Sciatic nerve (tissue), 2 donors: ENCODE results near the gene NAP1L4. TPM values are rescaled to one million over a fixed set of nuclear protein-coding genes. Genes with fewer than 3 reads are reported as not detected.

Experiments
- ATAC-seq: fragments of 200-7000 bp; cut with Tn5 transposase; one replicate; pipeline ENCODE4 v1.9.1; 2020; ENCODE audit warnings: mild to moderate bottlenecking, moderate library complexity
- DNase-seq: peaks from one replicate; pipeline ENCODE4 v3.0.0-alpha.2; 2020; ENCODE audit warnings: low spot score
- intact Hi-C: fragments of 100-400 bp; cut with DNase I; formaldehyde crosslinking; loops from one replicate; pipeline ENCODE4 v1.14.2; 2022
- total RNA-seq: library from RNA; stranded (reverse); fragmentation: NEBNext Ultra II Directional; extraction: Animal tissue kit (Norgen Biotek cat#: 25700); gene quantifications from one replicate; pipeline ENCODE4 v1.2.1, GENCODE V29; 2021
- donor health status: DM: no; HTN: no; CAD: no.
- donor health status: DM: no; HTN: no; CAD: no.

NAP1L4 gene
- total RNA-seq, 1 donor from 2014 or later: 173 TPM

- intact Hi-C loops: no loop called here
- no peak for DNase-seq
These were observed 62.0 kb downstream of the NAP1L4 start for GRCh38 chr11:2929950-2930703.

DNA sequence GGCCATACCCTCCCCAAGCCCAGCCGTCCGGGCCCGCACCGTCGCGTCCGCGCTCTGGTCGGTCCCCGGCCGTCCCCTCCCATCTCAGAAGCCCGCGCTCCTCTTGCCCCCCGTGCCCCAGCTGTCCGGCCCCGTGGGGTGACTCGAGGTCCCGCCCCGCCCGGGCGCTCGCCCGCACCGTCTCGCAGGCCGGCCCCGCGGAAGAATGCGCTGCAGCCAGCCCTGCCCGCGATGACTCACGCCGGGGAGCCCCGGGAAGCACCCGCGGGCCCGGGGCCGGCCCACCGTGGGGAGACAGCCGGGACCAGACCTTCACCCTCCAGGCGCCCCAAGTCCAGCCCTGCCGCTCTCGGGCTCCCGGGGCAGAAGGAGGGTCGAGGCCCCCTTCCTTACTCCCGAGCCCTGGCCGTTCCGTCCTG, 62.6 kb downstream of the NAP1L4 start:
- peak; percentile 35 for ATAC-seq
- DNase-seq: no peak
- intact Hi-C loops: no loop called here

More at GRCh38 chr11:2929950-2930703, 62.0 kb downstream of the NAP1L4 start:
- peak; percentile 20 for ATAC-seq

DNA sequence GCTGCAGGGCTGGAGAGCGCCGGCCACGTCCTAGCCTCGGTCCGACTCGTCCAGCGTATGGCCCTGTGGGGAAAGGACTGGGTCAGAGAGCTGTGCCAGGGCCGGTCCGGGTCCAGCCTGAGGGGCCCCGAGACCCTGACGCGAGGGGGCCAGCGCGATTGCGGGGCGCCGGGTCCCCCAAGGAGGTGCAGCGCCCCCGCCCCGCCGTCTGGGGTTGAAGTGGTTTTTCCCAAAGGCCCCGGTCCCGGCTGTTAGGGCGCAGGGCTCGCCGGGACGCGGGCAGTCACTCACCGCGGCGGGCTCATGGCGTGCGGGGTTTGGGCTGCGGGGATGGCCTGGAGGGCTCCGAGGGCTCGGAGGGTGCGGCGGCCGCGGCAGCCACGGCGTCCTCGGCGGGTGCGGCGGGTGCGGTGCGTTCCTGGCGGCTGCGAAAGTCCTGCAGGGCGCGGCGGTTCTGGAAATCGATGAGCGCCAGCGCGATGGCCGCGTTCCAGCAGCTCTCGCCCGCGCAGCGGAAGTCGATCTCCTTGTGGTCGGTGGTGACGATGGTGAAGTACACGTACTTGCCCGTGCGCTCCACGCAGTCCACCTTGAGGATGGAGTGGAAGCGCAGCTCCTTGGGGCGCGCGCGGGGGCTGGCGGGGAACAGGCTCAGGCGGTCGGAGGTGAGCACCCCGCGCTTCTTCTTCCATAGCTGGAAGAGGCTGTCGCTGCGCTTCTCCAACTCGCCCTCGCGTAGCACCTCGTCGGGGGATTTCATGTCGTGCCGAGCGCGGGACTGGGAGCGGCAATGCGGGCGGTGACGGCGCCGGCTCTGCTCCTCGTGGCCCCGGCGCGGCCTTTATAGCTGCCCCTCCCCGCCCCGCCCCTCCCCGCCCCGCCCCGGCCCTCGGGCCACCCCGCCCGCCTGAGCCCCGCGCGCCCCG, 63.3 kb downstream of the NAP1L4 start, which contains the start of gene PHLDA2:
TSS of gene PHLDA2 (minus strand) at position 816 of the 926 bp plus-strand sequence. CDS start at position 760, 56 bp downstream.
- no peak for DNase-seq
- intact Hi-C loops: no loop called here
- ATAC-seq: peak; percentile 23

DNA sequence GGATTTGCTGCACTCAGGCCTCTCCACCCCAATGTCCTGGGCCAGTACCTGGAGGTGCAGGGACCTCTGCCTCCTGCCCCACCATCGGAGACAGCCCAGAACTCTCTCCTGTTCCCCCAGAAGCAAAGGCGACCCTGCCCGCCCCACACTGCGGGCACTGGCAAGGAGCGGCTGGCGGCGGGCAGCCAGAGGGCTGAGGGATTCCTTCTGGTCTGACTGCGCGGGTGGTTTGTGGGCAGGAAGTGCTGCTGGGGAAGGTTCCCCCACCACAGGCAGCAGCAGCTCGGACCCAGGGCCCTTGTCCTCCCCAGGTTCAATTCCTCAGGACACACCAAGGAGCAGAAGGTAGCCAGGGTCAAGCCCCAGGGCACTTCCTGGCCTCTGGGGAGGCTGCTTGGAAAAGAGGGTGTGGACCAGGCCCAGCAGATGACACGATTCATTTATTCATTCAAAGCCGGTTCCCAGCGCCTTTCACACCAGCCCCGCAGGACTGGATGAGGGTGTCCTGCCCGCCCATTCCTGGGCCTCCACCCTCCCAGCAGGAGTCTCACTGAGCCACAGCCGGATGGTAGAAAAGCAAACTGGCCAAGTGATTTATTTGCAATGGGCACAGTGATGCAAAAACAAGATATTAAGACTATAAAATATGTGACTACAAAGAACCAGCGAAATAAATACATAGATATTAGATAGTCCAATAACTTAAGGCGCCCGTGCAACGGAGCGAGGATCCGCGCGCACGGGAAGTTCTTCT, 64.1 kb downstream of the NAP1L4 start:
- DNase-seq (no peak), ATAC-seq (no peak)
- intact Hi-C loops: no loop called here

- DNase-seq (no peak), ATAC-seq (no peak)
- intact Hi-C loops: no loop called here
These were observed 64.9 kb downstream of the NAP1L4 start for GRCh38 chr11:2927121-2927800.

DNA sequence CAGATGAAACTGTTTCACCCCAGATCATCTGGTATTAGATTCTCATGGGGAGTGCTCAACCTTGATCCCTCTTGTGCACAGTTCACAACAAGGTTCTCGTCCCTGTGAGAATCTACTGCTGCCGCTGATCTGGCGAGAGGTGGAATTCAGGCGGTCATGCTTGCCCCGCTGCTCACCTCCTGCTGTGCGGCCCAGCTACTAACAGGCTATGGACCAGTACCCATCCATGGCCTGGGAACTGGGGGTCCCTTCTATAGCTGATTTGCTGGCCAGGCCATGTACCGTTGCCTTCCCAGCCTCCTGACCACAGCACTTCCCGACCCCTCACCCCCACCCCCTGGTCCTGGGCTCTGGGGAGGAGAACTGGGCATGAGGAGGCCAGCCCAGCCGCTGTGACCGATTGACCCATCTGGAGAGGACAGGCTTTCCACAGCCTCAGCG, 65.5 kb downstream of the NAP1L4 start:
- no peak for ATAC-seq
- intact Hi-C loops: no loop called here
- DNase-seq: no peak

GRCh38 chr11:2924821-2925675, 67.1 kb downstream of the NAP1L4 start:
- DNase-seq: no peak
- intact Hi-C loops: no loop called here
- no peak for ATAC-seq

- ATAC-seq (peak; percentile 10), DNase-seq (no peak)
- intact Hi-C loops: no loop called here
These were observed 67.7 kb downstream of the NAP1L4 start for GRCh38 chr11:2924381-2924780.

DNA sequence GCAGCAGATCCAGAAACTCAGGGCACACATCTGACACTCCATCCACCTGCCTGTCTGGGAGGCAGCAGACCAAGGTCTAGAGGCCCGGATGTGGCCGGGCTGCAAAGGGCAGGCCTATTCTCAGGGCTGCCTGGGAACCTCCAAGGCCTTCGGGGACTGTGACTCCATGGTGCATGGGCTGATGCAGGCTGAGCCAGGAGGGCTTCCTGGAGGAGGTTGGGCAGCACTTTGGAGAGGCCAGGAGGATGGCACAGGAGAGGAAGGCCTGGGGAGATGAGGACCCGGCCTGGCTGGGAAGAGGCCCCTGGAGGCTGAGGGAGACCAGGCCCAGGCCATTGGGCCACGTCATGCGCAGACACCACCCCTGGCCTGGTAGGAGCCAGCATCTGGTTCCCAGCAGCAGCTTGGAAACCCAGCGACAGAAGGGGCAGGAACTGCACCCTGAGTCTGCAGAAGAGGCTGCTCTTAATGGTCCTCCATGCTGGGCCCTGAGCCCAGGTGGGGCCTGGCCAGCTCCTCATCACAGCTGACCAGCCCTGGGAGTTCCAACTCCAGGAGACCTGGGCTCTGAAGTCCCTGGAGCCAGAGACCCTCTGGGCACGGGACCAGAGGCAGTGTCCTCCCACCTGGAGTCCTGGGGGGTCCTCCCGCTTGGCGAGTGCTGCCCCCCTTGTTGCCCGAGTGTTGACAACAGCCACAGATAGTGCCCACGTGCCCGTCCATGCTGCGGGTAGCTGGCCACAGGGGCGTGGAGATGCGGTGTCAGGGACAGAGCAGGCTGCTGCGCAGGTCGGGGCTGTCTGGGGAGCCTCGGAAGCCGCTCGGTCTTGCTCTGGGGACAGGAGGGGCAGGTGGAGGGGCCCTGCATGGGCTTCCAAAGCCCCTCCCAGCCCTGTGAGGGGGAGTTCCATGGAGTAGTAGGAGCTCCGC, 68.4 kb downstream of the NAP1L4 start:
- no peak for DNase-seq
- peak; percentile 2 for ATAC-seq
- intact Hi-C loops: no loop called here

- DNase-seq: no peak
- intact Hi-C loops: no loop called here
- ATAC-seq: no peak
These were observed 69.5 kb downstream of the NAP1L4 start for GRCh38 chr11:2922655-2923054.

GRCh38 chr11:2921742-2922493, 70.2 kb downstream of the NAP1L4 start:
- DNase-seq: no peak
- no peak for ATAC-seq
- intact Hi-C loops: no loop called here

- no peak for DNase-seq
- intact Hi-C loops: no loop called here
- no peak for ATAC-seq
These were observed 70.9 kb downstream of the NAP1L4 start for GRCh38 chr11:2921261-2921660.

DNA sequence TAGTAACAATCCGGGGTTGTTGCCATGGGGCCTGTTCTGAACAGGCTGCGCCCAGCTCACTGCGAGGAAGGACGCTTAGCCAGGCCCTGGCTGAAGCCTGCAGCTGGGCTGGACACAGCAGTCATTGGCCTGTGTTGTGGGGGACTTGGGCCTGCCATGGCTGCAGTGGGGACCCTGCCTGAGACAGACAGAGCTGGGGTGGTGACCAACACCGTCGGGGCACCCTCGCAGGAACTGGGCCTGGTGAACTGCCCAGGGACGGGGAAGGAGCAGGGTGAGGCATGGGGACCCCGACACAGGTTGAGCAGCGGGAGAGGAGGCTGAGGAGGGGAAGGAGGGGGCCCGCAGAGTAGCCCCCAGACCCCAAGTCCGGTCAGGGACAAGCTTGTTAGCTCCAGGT, 71.8 kb downstream of the NAP1L4 start:
- ATAC-seq (no peak), DNase-seq (no peak)
- intact Hi-C loops: no loop called here

- ATAC-seq (no peak), DNase-seq (no peak)
- intact Hi-C loops: no loop called here
These were observed 72.3 kb downstream of the NAP1L4 start for GRCh38 chr11:2919837-2920236.

GRCh38 chr11:2919188-2919587, 72.9 kb downstream of the NAP1L4 start:
- intact Hi-C loops: no loop called here
- ATAC-seq: no peak
- DNase-seq: no peak

DNA sequence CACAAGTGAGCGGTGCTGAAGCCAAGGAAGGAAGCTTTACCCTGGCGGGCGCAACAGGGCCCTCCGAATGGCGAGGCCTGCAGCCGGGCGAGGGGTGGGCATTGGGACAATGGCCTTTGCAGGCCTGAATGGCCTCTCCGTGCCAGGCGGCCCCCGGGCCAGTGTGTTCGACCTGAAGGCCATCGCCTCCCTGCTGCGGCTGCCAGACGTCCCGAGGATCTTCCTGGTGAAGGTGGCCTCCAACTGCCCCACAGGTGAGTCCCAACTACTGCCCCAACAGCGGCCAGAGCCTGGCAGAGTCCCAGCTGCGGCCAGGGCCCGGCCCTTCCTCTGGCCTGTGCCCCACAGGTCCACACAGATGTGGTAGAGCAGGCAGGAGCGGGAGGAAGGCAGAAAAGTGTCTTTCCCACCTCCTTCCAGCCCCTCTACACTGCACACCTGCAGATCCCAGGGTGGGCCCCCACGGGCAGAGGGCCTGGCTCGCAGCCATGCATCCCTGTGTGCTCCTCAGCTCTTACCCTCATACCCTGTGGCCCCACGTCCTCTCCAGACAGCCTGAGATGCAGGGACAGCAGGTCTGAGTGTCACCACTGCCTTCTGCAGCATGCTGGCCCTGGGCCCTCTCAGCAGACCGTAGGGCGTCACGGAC, 74.2 kb downstream of the NAP1L4 start:
- intact Hi-C loops: no loop called here
- no peak for ATAC-seq
- no peak for DNase-seq
